H1 (cell line): Measurements from ENCODE around the gene DLX2.
A peak's percentile ranks its signal among the peaks of the same experiment; 100 is the strongest.

ENCODE experiments used
- CTBP2 ChIP-seq: IDR thresholded peaks from 2 replicates; pipeline ENCODE4 v1.7.0; 2011; ENCODE audit warnings: borderline replicate concordance, mild to moderate bottlenecking, moderate library complexity, mixed read lengths, low read length; ENCODE audit not compliant: insufficient read depth, insufficient read length
- EZH2 ChIP-seq: fragments of 200-600 bp; sonication (generic); IDR thresholded peaks from 2 replicates; pipeline ENCODE4 v1.7.1; 2012; ENCODE audit warnings: low read depth, mild to moderate bottlenecking, moderate library complexity, low read length, inconsistent platforms; ENCODE audit not compliant: severe bottlenecking
- GTF2F1 ChIP-seq: IDR thresholded peaks from 2 replicates; pipeline ENCODE4 v1.6.1; 2012; ENCODE audit warnings: low read depth, low read length, improper control_type of control experiment, borderline replicate concordance
- KDM1A ChIP-seq: fragments of 200-600, 300-600 bp; sonication (generic); IDR thresholded peaks from 2 replicates; pipeline ENCODE4 v1.7.1; 2016; ENCODE audit warnings: mild to moderate bottlenecking, low read length, borderline replicate concordance
- KDM5A ChIP-seq: fragments of 200-600 bp; IDR thresholded peaks from 2 replicates; pipeline ENCODE4 v1.7.1; 2012; ENCODE audit warnings: mild to moderate bottlenecking, low read length, inconsistent platforms, mixed read lengths
- NRF1 ChIP-seq: IDR thresholded peaks from 2 replicates; pipeline ENCODE4 v1.6.1; 2011; ENCODE audit warnings: mild to moderate bottlenecking, low read depth, low read length, improper control_type of control experiment
- POLR2AphosphoS5 ChIP-seq: IDR thresholded peaks from 2 replicates; pipeline ENCODE4 v1.6.1; 2011; ENCODE audit warnings: low read depth, low read length
- TBP ChIP-seq: IDR thresholded peaks from 2 replicates; pipeline ENCODE4 v1.6.1; 2011; ENCODE audit warnings: low read depth, low read length, improper control_type of control experiment
- TF ChIP-seq, protein P1 (sequence below): IDR thresholded peaks from 2 replicates; pipeline ENCODE4 v1.6.1; 2012; ENCODE audit warnings: inconsistent platforms
- TF ChIP-seq, protein P2 (sequence below): IDR thresholded peaks from 2 replicates; pipeline ENCODE4 v1.6.1; 2011; ENCODE audit warnings: low read depth, mild to moderate bottlenecking, low read length; ENCODE audit not compliant: insufficient read depth
- TF ChIP-seq, protein P3 (sequence below), 3 experiments: IDR thresholded peaks; 1 replicate in 2 of 3; 2 replicates in 1 of 3; pipeline versions ENCODE4 v1.5.1 to v1.6.1; 2011; ENCODE audit warnings: low read length in 3 of 3, mild to moderate bottlenecking in 3 of 3, inconsistent platforms in 2 of 3, low read depth in 1 of 3, moderate library complexity in 1 of 3; ENCODE audit not compliant: insufficient read depth in 1 of 3; ENCODE audit errors: control extremely low read depth in 1 of 3
- TF ChIP-seq, protein P4 (sequence below): IDR thresholded peaks from 2 replicates; pipeline ENCODE4 v1.6.1; 2011; ENCODE audit warnings: low read length, improper control_type of control experiment

DNA sequence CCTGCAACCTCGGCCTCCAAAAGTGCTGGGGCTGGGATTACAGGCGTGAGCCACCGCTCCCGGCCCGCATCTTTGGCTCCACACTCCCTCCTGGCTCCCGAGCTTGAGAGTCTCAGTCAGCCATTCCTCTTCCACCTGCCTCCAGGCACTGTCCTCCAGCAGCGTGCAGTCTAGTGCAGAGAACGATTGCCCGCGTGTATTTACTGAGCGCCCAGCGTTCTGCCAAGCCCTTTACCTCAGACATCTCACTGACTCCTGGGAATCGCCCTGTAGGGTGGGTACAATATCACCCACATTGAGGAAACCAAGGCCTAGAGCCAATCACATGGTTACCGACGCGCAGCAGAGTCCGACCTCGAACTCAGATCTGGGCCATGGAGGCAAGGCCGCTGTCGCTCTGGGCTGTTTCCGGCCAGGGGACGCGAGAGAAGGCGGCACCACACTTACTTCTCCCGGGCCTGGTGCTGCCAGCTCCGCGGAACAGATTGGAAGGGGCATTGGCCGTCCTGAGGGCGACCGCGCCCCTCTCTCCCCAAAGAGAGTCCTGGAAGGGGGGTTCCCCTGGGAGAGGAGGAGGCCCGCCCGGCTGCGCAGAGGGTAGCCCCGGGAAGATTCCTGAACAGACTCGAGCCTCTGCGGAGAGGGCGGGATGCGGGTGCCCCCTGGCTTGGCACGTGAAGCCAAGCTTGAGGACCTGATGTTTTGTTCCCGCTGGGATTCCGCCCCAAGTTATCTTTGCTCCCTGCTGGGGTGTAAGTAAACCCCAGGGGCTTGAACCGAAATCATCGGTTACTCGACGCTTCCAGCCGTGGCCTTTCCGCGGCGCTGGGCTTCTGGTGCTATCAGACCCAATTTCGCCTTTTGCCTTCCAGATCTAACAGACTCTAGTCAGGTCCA lies 5.2 kb upstream of the DLX2 start:
- TF ChIP-seq, protein P1, sequence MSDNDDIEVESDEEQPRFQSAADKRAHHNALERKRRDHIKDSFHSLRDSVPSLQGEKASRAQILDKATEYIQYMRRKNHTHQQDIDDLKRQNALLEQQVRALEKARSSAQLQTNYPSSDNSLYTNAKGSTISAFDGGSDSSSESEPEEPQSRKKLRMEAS, result peak; percentile 81
- TF ChIP-seq CTBP2 (no peak), KDM5A (no peak), GTF2F1 (no peak), EZH2 (peak; percentile 96), KDM1A (no peak), POLR2AphosphoS5 (no peak), TBP (no peak), NRF1 (no peak)
- TF ChIP-seq, protein P2, sequence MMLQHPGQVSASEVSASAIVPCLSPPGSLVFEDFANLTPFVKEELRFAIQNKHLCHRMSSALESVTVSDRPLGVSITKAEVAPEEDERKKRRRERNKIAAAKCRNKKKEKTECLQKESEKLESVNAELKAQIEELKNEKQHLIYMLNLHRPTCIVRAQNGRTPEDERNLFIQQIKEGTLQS, result no peak
- TF ChIP-seq, protein P3, sequence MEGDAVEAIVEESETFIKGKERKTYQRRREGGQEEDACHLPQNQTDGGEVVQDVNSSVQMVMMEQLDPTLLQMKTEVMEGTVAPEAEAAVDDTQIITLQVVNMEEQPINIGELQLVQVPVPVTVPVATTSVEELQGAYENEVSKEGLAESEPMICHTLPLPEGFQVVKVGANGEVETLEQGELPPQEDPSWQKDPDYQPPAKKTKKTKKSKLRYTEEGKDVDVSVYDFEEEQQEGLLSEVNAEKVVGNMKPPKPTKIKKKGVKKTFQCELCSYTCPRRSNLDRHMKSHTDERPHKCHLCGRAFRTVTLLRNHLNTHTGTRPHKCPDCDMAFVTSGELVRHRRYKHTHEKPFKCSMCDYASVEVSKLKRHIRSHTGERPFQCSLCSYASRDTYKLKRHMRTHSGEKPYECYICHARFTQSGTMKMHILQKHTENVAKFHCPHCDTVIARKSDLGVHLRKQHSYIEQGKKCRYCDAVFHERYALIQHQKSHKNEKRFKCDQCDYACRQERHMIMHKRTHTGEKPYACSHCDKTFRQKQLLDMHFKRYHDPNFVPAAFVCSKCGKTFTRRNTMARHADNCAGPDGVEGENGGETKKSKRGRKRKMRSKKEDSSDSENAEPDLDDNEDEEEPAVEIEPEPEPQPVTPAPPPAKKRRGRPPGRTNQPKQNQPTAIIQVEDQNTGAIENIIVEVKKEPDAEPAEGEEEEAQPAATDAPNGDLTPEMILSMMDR (IDR thresholded peaks at IDR 0.05; ENCODE audit: control extremely low read depth in 1 of 3, insufficient read depth in 1 of 3, low read depth in 1 of 3, low read length in 3 of 3), result no peak
- TF ChIP-seq, protein P4, sequence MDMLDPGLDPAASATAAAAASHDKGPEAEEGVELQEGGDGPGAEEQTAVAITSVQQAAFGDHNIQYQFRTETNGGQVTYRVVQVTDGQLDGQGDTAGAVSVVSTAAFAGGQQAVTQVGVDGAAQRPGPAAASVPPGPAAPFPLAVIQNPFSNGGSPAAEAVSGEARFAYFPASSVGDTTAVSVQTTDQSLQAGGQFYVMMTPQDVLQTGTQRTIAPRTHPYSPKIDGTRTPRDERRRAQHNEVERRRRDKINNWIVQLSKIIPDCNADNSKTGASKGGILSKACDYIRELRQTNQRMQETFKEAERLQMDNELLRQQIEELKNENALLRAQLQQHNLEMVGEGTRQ, result no peak
